ENCODE results near the gene NBPF1.
"Not testable (repeated sequence)": the region's sequence is repeated elsewhere in the genome, so short reads cannot be mapped to it uniquely, and the experiment has no call there.

- TF ChIP-seq, protein P1, sequence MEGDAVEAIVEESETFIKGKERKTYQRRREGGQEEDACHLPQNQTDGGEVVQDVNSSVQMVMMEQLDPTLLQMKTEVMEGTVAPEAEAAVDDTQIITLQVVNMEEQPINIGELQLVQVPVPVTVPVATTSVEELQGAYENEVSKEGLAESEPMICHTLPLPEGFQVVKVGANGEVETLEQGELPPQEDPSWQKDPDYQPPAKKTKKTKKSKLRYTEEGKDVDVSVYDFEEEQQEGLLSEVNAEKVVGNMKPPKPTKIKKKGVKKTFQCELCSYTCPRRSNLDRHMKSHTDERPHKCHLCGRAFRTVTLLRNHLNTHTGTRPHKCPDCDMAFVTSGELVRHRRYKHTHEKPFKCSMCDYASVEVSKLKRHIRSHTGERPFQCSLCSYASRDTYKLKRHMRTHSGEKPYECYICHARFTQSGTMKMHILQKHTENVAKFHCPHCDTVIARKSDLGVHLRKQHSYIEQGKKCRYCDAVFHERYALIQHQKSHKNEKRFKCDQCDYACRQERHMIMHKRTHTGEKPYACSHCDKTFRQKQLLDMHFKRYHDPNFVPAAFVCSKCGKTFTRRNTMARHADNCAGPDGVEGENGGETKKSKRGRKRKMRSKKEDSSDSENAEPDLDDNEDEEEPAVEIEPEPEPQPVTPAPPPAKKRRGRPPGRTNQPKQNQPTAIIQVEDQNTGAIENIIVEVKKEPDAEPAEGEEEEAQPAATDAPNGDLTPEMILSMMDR (conservative IDR thresholded peaks at IDR 0.05 in 1 of 2, IDR thresholded peaks at IDR 0.05 in 1 of 2; ENCODE audit: extremely low read depth in 1 of 2, insufficient read depth in 1 of 2, low read depth in 1 of 2, low read length in 2 of 2), result not testable (repeated sequence)
- not testable (repeated sequence) for TF ChIP-seq EZH2 (IDR thresholded peaks at IDR 0.05; ENCODE audit: borderline replicate concordance, low read length)
Measured at GRCh38 chr1:16637941-16638778, 24.8 kb upstream of the NBPF1 start.

All from mammary epithelial cell (primary cell).